H1 (cell line): ENCODE measurements around the gene LHFPL3. TPM values are rescaled to one million over a fixed set of nuclear protein-coding genes. Genes with fewer than 3 reads are reported as not detected.

Source experiments
- SP2 ChIP-seq: IDR thresholded peaks from 2 replicates; pipeline ENCODE4 v1.6.1; 2012; ENCODE audit warnings: mild to moderate bottlenecking, low read length, inconsistent platforms
- polyA plus RNA-seq, 7 experiments: library from polyadenylated mRNA; depleted of rRNA in 3 of 7; stranded (reverse) in 5 of 7; unstranded in 2 of 7; fragments of >200 nt in 5 of 7; fragments of 200-250 nt in 2 of 7; gene quantifications; 1 replicate in 5 of 7; 2 replicates in 1 of 7; 4 replicates in 1 of 7; pipeline versions ENCODE4 v1.2.1 to v1.2.3, GENCODE V29; 2011 to 2013; ENCODE audit warnings: missing spikeins in 2 of 7, mixed read lengths in 2 of 7
- total RNA-seq: library from RNA; stranded (reverse); fragmentation: NEBNext Ultra II Directional; extraction: Animal tissue kit (Norgen Biotek cat#: 25700); gene quantifications from 2 replicates; pipeline ENCODE4 v1.2.1, GENCODE V29; 2021
- TF ChIP-seq, protein P1 (sequence below): IDR thresholded peaks from 2 replicates; pipeline ENCODE4 v1.6.1; 2011; ENCODE audit warnings: low read depth, mild to moderate bottlenecking, low read length; ENCODE audit not compliant: insufficient read depth

LHFPL3 gene
- total and polyA plus RNA-seq, 2 of the 8 experiments (the other 6 are each of a cell fraction or from before 2014, with no cell fraction given) = 0.24 to 0.50 TPM

DNA sequence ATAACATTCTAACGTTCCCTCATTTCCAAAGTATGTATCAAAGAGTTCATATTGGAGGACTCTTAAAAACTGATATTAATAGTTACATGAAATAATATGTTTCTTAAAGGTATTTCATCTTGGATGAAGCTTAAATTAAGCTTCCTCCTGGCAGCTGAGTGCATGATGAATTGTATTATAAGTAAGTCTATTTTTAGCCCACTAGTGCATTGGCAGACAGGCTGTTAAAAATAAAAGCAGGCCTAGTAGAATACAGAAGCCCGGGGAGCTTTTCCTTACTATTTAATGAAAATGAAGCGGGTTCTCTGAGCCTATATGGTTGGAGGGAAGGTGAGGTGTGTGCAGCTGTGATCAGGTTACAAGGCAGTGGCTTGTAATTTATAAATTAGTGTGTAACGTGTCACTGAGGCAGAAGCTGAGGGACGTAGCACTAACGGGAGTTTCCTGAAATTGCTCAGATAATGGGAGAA lies 554.9 kb downstream of the LHFPL3 start (continued):
- TF ChIP-seq, protein P1, sequence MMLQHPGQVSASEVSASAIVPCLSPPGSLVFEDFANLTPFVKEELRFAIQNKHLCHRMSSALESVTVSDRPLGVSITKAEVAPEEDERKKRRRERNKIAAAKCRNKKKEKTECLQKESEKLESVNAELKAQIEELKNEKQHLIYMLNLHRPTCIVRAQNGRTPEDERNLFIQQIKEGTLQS = no peak
- TF ChIP-seq SP2 = no peak
